Gastroesophageal sphincter (tissue), 4 donors: Measurements from ENCODE around the gene TCF4. TPM values are rescaled to one million over a fixed set of nuclear protein-coding genes. Genes with fewer than 3 reads are reported as not detected.

Source experiments
- ATAC-seq: fragments of 150-250 bp; one replicate; pipeline ENCODE4 v1.9.1; 2016; ENCODE audit warnings: mild to moderate bottlenecking, moderate library complexity
- H3K27ac ChIP-seq, 4 donors: fragments of 200-600 bp; sonication (generic) in 3 of 4; 1 replicate in 3 of 4; 2 replicates in 1 of 4; pipeline ENCODE4 v1.5.1; 2016 to 2019
- H3K27me3 ChIP-seq: fragments of 200-600 bp; sonication (generic); one replicate; pipeline ENCODE4 v1.5.1; 2019
- H3K36me3 ChIP-seq, 2 donors: fragments of 200-600 bp; sonication (generic); one replicate each; pipeline ENCODE4 v1.5.1; 2019; ENCODE audit warnings: control low read depth in 1 of 2
- H3K4me1 ChIP-seq, 3 donors: fragments of 200-600 bp; sonication (generic); 1 replicate in 2 of 3; 2 replicates in 1 of 3; pipeline ENCODE4 v1.5.1; 2016 to 2019; ENCODE audit warnings: control low read depth in 2 of 3
- H3K4me3 ChIP-seq, 2 donors: fragments of 200-600 bp; sonication (generic); one replicate each; pipeline ENCODE4 v1.5.1; 2019; ENCODE audit warnings: mild to moderate bottlenecking in 1 of 2, moderate library complexity in 1 of 2
- H3K9me3 ChIP-seq, 3 donors: fragments of 200-600 bp; sonication (generic); one replicate each; pipeline ENCODE4 v1.5.1; 2017 to 2019; ENCODE audit warnings: control low read depth in 2 of 3
- EP300 ChIP-seq: sonication (generic); formaldehyde crosslinking; IDR thresholded peaks from one replicate; pipeline ENCODE4 v1.6.1; 2017; ENCODE audit warnings: antibody characterized with exemption, mild to moderate bottlenecking
- POLR2A ChIP-seq, 2 donors: fragments of 450-650 bp; IDR thresholded peaks; one replicate each; pipeline ENCODE4 v1.6.1; 2017; ENCODE audit warnings: antibody characterized with exemption in 2 of 2, mild to moderate bottlenecking in 2 of 2, moderate library complexity in 1 of 2
- POLR2AphosphoS5 ChIP-seq: sonication (generic); formaldehyde crosslinking; IDR thresholded peaks from one replicate; pipeline ENCODE4 v1.6.1; 2017; ENCODE audit warnings: antibody characterized with exemption
- WGBS, 2 donors: methylation state at CpG; one replicate each; pipeline ENCODE4 v1.1.5; 2018; ENCODE audit warnings: low coverage in 1 of 2; 5-methylcytosine and 5-hydroxymethylcytosine counted together
- total RNA-seq, 4 donors: library from RNA; depleted of rRNA; stranded (reverse); fragments of >200 nt; gene quantifications; one replicate each; pipeline ENCODE4 v1.1.0, GENCODE V29; 2016
- TF ChIP-seq, protein P1 (sequence below), 4 experiments: fragments of 200-600 bp in 2 of 4; fragments of 450-650 bp in 2 of 4; sonication (generic) in 1 of 4; IDR thresholded peaks; one replicate each; pipeline ENCODE4 v1.5.1; 2017 to 2019; ENCODE audit warnings: antibody characterized with exemption in 4 of 4, mild to moderate bottlenecking in 2 of 4, moderate library complexity in 2 of 4

TCF4 gene
- total RNA-seq, 4 donors from 2014 or later, result 64.1 to 87.6 (median 76.2) TPM

DNA sequence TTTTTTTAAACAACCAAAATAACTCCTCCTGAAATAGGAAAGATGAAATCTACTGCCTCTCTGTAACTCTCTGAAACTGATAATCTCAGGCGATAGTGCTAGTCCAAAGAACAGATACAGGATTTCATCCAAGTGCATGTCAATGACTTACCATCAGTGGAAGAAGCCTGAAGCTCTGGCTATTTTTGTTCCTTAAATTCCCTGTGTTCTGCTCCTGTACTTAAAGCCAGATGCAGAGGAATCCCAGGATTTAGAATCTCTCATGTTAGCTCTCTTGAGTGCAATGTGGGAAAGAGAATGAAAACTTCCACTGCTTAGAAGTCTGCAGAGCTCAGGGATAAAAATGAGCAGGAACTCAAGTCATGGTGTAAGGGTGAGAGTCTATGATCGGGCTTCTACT is 291.9 kb downstream of the TCF4 start:
- Histone ChIP-seq H3K36me3 (no peaks in the 10 kb centered on the region), H3K27me3 (no peaks in the 10 kb centered on the region), H3K4me1 (peaks cover 0 to 26% (median 0%) of the 10 kb centered on the region in 3 donors), H3K27ac (no peak overlapping the region), H3K4me3 (no peak overlapping the region), H3K9me3 (no peaks in the 10 kb centered on the region)
- ATAC-seq, result no peak
- TF ChIP-seq, protein P1, sequence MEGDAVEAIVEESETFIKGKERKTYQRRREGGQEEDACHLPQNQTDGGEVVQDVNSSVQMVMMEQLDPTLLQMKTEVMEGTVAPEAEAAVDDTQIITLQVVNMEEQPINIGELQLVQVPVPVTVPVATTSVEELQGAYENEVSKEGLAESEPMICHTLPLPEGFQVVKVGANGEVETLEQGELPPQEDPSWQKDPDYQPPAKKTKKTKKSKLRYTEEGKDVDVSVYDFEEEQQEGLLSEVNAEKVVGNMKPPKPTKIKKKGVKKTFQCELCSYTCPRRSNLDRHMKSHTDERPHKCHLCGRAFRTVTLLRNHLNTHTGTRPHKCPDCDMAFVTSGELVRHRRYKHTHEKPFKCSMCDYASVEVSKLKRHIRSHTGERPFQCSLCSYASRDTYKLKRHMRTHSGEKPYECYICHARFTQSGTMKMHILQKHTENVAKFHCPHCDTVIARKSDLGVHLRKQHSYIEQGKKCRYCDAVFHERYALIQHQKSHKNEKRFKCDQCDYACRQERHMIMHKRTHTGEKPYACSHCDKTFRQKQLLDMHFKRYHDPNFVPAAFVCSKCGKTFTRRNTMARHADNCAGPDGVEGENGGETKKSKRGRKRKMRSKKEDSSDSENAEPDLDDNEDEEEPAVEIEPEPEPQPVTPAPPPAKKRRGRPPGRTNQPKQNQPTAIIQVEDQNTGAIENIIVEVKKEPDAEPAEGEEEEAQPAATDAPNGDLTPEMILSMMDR (IDR thresholded peaks at IDR 0.05), result no peak
- TF ChIP-seq EP300, result no peak
- TF ChIP-seq POLR2A (IDR thresholded peaks at IDR 0.05), result no peak
- no peak for TF ChIP-seq POLR2AphosphoS5
- WGBS, 2 donors, result 79 to 96% methylated on average over 2 of the region's 2 CpGs

DNA sequence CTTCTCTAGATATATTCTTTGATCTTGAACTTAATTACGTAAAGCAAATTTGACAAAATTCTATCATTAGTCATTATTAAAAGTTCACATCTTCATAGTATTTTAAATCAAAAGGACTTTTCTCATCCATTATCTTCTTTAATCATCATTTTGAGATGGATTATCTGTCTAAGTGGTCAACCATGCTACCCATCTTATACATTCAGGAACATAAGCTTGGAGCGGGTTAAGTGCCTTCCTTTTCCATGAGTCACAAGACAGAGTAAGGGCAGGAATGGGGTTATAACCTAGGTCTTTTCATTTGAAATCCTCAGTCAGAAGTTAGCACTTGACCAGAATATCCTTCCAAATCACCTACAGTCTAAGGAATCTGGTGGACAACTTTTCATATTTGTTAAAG is 297.1 kb downstream of the TCF4 start:
- Histone ChIP-seq H3K4me3 (no peak overlapping the region), H3K4me1 (peaks cover 0 to 57% (median 2%) of the 10 kb centered on the region in 3 donors), H3K27me3 (no peaks in the 10 kb centered on the region), H3K36me3 (no peaks in the 10 kb centered on the region), H3K9me3 (no peaks in the 10 kb centered on the region), H3K27ac (no peak overlapping the region)
- ATAC-seq, result no peak
- TF ChIP-seq, protein P1 (IDR thresholded peaks at IDR 0.05), result no peak
- TF ChIP-seq POLR2AphosphoS5, result no peak
- 85 to 100% methylated on average over 2 of the region's 2 CpGs for WGBS, 2 donors

DNA sequence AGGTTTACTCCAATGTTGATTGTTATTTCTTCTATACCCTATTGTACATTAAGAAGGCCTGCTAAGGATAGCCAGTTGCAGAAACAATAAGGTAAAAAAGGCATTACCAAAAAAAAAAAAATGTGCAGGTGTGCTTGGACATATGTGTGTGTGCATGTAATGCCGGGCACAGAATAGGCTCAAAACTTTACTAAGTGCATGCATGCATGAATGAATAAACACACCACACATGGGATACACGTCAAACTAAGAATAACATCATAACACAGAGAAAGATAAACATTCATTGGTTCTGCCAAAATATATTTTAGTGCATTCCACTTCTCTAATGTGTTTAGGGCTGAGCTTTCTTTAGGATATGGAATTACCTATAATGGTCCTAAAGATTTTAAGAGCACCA is 298.2 kb downstream of the TCF4 start:
- Histone ChIP-seq H3K4me3 (no peak overlapping the region), H3K27me3 (no peaks in the 10 kb centered on the region), H3K36me3 (no peaks in the 10 kb centered on the region), H3K9me3 (no peaks in the 10 kb centered on the region), H3K27ac (no peak overlapping the region), H3K4me1 (peaks cover 0 to 67% (median 2%) of the 10 kb centered on the region in 3 donors)
- ATAC-seq, result no peak
- no peak for TF ChIP-seq POLR2AphosphoS5
- TF ChIP-seq, protein P1 (IDR thresholded peaks at IDR 0.05), result no peak
- TF ChIP-seq EP300, result no peak
- TF ChIP-seq POLR2A (IDR thresholded peaks at IDR 0.05), result no peak
- 34 to 80% methylated on average over 1 to 2 of the region's 2 CpGs for WGBS, 2 donors

DNA sequence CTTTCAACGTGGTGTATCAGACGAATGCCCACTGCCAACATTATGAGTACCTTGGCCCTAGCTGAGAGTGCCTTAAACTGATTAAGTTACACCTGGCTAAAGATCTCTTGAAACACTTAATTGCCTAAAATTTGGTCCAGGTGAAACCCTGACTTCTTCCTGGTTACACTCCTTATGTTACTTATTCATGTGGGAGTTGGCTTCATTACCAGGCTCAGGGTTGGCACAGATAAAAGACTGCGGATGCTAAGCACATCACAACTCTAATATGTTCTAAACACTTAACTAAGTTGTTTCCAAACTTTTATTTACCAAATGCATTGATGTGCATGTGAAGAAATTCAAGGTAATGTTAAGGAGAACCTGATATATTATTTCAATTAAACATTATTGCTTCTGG is 298.9 kb downstream of the TCF4 start:
- no peaks in the 10 kb centered on the region for H3K27me3 ChIP-seq
- ATAC-seq, result no peak
- 68 to 78% methylated on average over 3 of the region's 3 CpGs for WGBS, 2 donors
- peaks cover 0 to 73% (median 2%) of the 10 kb centered on the region in 3 donors for H3K4me1 ChIP-seq
- TF ChIP-seq, protein P1 (IDR thresholded peaks at IDR 0.05), result no peak
- TF ChIP-seq POLR2A (IDR thresholded peaks at IDR 0.05) (no peak), POLR2AphosphoS5 (no peak), EP300 (no peak)
- H3K9me3 ChIP-seq, result no peaks in the 10 kb centered on the region
- H3K4me3 ChIP-seq, result no peak overlapping the region
- H3K27ac ChIP-seq, result no peak overlapping the region
- no peaks in the 10 kb centered on the region for H3K36me3 ChIP-seq

DNA sequence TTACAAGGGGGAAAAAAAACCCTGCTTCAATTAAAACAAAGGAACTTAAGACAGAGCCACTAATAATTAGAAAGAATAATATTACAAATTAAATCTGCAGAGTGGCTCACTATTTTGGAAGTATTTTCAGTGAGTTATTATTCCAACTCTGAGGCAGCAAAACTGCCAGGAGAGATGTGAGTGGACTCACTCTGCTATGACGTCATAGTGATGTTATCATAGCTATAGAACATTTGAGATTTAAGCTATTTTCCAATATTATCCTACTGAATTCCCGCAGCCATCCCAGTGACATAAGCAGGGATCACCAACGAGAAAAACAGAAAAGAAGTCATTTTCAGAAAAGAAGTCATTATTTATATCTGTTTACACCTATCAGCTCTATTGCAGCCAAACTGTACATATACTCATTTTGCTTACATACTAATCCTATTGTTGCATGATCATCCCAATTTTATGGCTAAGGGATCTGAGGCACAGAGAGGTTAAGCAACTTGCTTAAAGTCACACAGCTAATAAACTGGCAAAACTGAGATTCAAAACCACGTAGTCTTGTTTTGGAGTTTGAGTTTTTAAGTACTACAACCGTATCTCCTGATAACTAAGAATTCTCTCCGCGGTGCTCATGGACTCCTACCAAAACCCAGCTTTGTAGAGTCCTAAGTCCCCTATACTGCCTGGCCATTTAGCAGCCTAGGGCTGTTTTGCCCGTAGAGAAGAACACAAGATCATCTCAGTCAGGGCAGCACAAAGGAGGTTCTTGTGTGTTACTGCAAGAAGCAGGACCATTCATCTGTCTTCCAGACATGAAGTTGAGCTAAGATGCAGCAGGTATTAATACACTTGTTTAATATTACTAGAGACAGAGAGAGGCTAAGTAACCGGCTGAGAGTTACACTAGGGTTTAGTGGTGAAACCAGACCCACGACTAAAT is 299.8 kb downstream of the TCF4 start:
- Histone ChIP-seq H3K27ac (no peak overlapping the region), H3K36me3 (no peaks in the 10 kb centered on the region), H3K27me3 (no peaks in the 10 kb centered on the region), H3K4me1 (peaks cover 0 to 77% (median 2%) of the 10 kb centered on the region in 3 donors), H3K9me3 (no peaks in the 10 kb centered on the region), H3K4me3 (no peak overlapping the region)
- WGBS, 2 donors, result 70 to 77% methylated on average over 9 of the region's 10 CpGs
- TF ChIP-seq, protein P1 (IDR thresholded peaks at IDR 0.05), result no peak
- TF ChIP-seq EP300 (no peak), POLR2AphosphoS5 (no peak), POLR2A (IDR thresholded peaks at IDR 0.05) (no peak)
- no peak for ATAC-seq
